Ramos (cell line): ENCODE data around the gene RHAG.

Experiments
- in situ Hi-C: fragments of 300-500 bp; cut with MboI; formaldehyde crosslinking; loops from one replicate; pipeline ENCODE4 v1.14.3; 2022; ENCODE audit warnings: low sequenced_read_pairs; ENCODE audit not compliant: unreplicated experiment

RHAG gene

DNA sequence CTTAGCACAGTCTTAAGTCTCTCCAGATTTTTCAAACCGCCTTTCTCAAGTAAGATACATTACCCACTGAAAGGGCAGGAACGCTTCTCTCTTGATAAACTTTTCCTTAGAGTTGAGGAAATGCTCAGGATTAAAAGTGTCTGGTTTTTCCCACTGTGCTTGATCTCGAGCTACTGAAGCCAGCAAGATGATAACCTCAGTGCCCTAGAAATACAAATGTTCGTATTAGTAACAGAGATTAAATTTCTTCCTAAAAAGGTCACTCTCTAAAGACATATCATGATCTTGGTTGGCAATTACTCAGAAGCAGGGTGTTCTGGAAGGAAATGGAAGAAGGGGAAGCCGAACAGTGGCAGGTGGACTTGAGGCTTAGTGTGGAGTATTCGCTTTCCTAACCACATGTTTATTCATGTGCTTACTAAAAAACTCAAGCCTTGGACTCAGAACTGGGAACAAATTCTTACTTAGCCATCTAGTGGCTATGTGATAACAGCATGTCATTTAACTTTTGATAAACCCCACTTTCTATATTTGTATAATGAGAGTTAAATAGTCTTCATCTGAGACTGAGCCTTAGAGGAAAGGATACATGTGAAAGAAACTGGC lies 66.1 kb downstream of the RHAG start:
- in situ Hi-C loops = no loop called here

DNA sequence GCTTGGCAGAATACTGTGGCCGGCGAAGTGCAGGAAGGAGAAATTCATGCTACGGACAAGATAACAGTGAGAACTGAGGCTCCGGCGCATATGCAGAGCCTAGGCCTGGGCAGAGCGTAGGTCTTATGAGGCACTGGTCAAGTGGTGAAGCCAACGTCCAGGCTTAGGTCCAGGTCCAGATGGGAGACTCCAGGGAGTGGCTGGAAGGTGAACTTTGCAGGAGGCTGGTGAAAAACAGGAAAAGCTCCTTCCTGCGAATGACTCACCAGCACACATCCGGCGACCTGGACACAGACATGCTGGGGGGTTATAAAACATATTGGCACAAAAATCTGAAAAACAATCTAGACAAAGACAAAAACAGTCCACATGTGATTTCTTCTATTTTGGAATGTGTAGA lies 70.8 kb downstream of the RHAG start:
- in situ Hi-C loops = no loop called here

GRCh38 chr6:49565261-49565660 lies 71.4 kb downstream of the RHAG start:
- in situ Hi-C loops = no loop called here

DNA sequence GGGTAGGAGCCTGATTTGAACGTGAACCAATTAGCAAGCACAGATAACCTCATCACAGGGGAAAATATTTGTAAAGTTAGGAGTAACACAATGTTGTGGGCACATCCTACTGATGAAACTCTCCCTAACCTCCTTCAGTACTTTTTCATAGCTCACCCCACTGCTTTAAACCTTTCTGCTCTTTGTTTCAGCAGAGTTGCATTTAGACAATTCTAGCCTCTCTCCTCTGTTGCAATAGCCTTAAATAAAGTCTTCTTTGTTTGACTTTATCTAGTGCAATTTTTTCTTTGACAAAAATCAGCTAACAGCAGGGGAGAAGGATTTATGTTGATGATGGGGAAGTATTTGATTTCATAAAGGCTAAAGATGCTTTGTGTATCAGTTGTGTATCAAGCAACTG lies 72.1 kb downstream of the RHAG start:
- in situ Hi-C loops = no loop called here

DNA sequence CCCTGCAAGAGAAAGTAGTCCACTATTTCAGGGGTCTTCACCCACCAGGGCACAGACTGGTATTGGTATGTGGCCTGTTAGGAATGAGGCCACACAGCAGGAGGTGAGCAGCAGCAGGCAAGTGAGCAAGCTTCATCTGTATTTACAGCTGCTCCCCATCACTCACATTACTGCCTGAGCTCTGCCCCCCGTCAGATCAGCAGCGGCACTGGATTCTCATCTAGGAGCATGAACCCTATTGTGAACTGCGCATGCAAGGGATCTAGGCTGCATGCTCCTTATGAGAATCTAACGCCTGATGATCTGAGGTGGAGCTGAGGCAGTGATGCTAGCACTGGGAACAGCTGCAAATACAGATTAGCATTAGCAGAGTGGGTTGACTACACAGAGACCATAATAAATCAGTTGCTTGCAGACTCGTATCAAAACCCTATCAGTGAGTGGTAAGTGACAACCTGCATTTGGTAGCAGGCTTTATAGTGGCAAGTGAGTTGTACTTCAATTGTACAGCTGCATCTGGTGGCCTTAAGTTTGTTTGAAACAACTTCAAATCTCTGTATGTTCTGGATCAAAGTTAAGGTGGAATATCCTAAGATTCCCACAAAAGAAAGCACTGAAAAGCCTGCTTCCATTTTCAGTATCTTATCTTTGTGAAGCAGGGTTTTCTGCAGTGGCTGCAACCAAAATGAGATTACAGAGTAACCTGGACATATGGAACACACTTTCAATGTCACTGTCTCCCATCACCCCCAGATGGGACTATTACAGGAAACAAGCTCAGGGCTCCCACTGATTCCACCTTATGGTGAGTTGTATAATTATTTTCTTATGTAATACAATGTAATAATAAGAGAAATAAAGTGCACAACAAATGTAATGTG lies 73.4 kb downstream of the RHAG start:
- in situ Hi-C loops = no loop called here

- in situ Hi-C loops = no loop called here
Measured at GRCh38 chr6:49558238-49558637, 78.4 kb downstream of the RHAG start.

DNA sequence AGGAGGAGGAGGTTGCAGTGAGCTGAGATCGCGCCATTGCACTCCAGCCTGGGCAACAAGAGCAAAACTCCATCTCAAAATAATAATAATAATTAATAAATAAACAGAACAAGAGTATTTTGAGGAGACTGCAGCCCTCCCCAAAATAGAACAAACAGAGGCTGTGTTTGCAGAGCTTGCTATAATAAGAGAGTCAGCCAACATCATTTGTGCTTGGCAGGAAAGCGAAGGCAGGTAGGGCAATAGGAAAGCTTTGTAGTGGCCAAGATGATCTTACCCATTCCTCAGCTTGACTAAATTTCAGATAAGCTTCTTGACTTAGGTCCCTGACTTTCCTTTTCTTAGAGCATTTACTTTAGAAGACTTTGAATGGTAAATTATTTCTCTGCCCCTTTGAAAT lies 79.5 kb downstream of the RHAG start:
- in situ Hi-C loops = no loop called here

GRCh38 chr6:49556429-49556837 lies 80.2 kb downstream of the RHAG start:
- in situ Hi-C loops = no loop called here

- in situ Hi-C loops = no loop called here
Measured at GRCh38 chr6:49555951-49556350, 80.7 kb downstream of the RHAG start.
